Stimulated activated CD8-positive, alpha-beta memory T cell treated with anti-CD3 and anti-CD28 coated beads, Interleukin-7, amount 100 ng/mL, for 24 hours (primary cell): ENCODE data around the gene TRIM66.

Experiments used
- DNase-seq: peaks from one replicate; pipeline ENCODE4 v3.0.0-alpha.2; 2020; ENCODE audit warnings: low read depth

TRIM66 gene

GRCh38 chr11:8564526-8564925 lies 117.9 kb downstream of the TRIM66 start:
- no peak for DNase-seq
